Right lobe of liver (tissue), 5 donors: Measurements from ENCODE around the gene OR10H5. TPM values are rescaled to one million over a fixed set of nuclear protein-coding genes. Genes with fewer than 3 reads are reported as not detected.

Experiments used
- total RNA-seq, 6 experiments: library from RNA; depleted of rRNA in 2 of 6; stranded (reverse); fragments of >200 nt in 2 of 6; fragmentation: NEBNext Ultra II Directional in 3 of 6; extraction: Animal tissue kit (Norgen Biotek cat#: 25700) in 3 of 6; gene quantifications; one replicate each; pipeline versions ENCODE4 v1.1.0 to v1.2.4, GENCODE V29; 2016 to 2023
- donor health status: DM: no; HTN: no; CAD: no.
- donor health status: DM: no; HTN: no; CAD: no.
- donor health status: DM: no; HTN: yes; CAD: no.
- donor health status: DM: no; HTN: yes; CAD: no.

Gene OR10H5
- total RNA-seq, 6 experiments from 2014 or later = not detected

Other genes starting within 250 kb of the OR10H5 start
- not detected for gene CYP4F8, start 172.4 kb upstream of the OR10H5 start, total RNA-seq
- 100 to 1,000 TPM; 186 to 573 (median 245) TPM for gene CYP4F3, start 146.8 kb upstream of the OR10H5 start, total RNA-seq
- 10 to 100 TPM; 21.9 to 95.5 (median 45.3) TPM for gene CYP4F12, start 114.6 kb upstream of the OR10H5 start, total RNA-seq
- not detected for gene OR10H2, start 59.6 kb upstream of the OR10H5 start, total RNA-seq
- not detected for gene OR10H3, start 49.7 kb upstream of the OR10H5 start, total RNA-seq
- not detected for gene OR10H1, start 28.0 kb downstream of the OR10H5 start, total RNA-seq
- 100 to 1,000 TPM; 151 to 228 (median 173) TPM for gene CYP4F2, start 110.4 kb downstream of the OR10H5 start, total RNA-seq
- gene CYP4F11, start 146.9 kb downstream of the OR10H5 start, total RNA-seq = 10 to 100 TPM; 55.3 to 95.8 (median 84.5) TPM
- not detected for gene OR10H4, start 161.3 kb downstream of the OR10H5 start, total RNA-seq